GM23338 (cell line): ENCODE measurements around the gene CD109.

Experiments
- CREB1 ChIP-seq: fragments of 250-450 bp; sonication (Bioruptor Pico); IDR thresholded peaks from 2 replicates; pipeline ENCODE4 v1.5.0; 2020; ENCODE audit warnings: low read depth, mild to moderate bottlenecking, moderate library complexity
- CTCF ChIP-seq, 2 experiments: fragments of 200-600 bp in 1 of 2; sonication (generic) in 1 of 2; conservative IDR thresholded peaks; 2 replicates each; pipeline versions ENCODE4 v1.5.1 to v1.6.1; 2016 to 2017; ENCODE audit warnings: antibody characterized with exemption in 2 of 2, low read depth in 2 of 2, mild to moderate bottlenecking in 2 of 2, moderate library complexity in 1 of 2
- ETS1 ChIP-seq: IDR thresholded peaks from 2 replicates; pipeline ENCODE4 v1.6.1; 2016; ENCODE audit warnings: antibody characterized with exemption
- EZH2 ChIP-seq: fragments of 200-600 bp; sonication (generic); IDR thresholded peaks from one replicate; pipeline ENCODE4 v1.8.0; 2017; ENCODE audit warnings: antibody characterized with exemption, mild to moderate bottlenecking, low read depth; ENCODE audit not compliant: unreplicated experiment
- EZH2phosphoT487 ChIP-seq: fragments of 200-600 bp; sonication (generic); IDR thresholded peaks from one replicate; pipeline ENCODE4 v1.8.1; 2018; ENCODE audit warnings: antibody characterized with exemption; ENCODE audit not compliant: unreplicated experiment
- JUNB ChIP-seq: IDR thresholded peaks from one replicate; pipeline ENCODE4 v1.6.1; 2016; ENCODE audit warnings: antibody characterized with exemption; ENCODE audit not compliant: unreplicated experiment
- NANOG ChIP-seq: IDR thresholded peaks from 2 replicates; pipeline ENCODE4 v1.6.1; 2016; ENCODE audit warnings: antibody characterized with exemption, borderline replicate concordance
- POLR2AphosphoS5 ChIP-seq: IDR thresholded peaks from 2 replicates; pipeline ENCODE4 v1.6.1; 2016; ENCODE audit warnings: antibody characterized with exemption, low read depth
- REST ChIP-seq: IDR thresholded peaks from one replicate; pipeline ENCODE4 v1.6.1; 2018; ENCODE audit warnings: antibody characterized with exemption; ENCODE audit not compliant: unreplicated experiment
- STAT1 ChIP-seq: IDR thresholded peaks from one replicate; pipeline ENCODE4 v1.6.1; 2016; ENCODE audit warnings: antibody characterized with exemption; ENCODE audit not compliant: unreplicated experiment
- ZNF331 ChIP-seq: fragments of 250-450 bp; sonication (Bioruptor Pico); IDR thresholded peaks from 2 replicates; pipeline ENCODE4 v1.5.0; 2020; ENCODE audit warnings: low read depth, mild to moderate bottlenecking, moderate library complexity

- TF ChIP-seq REST (no peak), CTCF (conservative IDR thresholded peaks at IDR 0.05; ENCODE audit: low read depth in 2 of 2) (no peak), JUNB (no peak), EZH2phosphoT487 (no peak), EZH2 (no peak), POLR2AphosphoS5 (no peak), CREB1 (no peak), ZNF331 (CRISPR knock-in tag) (no peak), NANOG (no peak), ETS1 (no peak), STAT1 (no peak)
Observed at GRCh38 chr6:73679009-73679408, 17.0 kb upstream of the CD109 start.
